SHP77 (cell line): ENCODE results near the gene CBX8.

Experiments used
- DNase-seq, 2 experiments: peaks; one replicate each; lab custom pipeline; 2025; lab: John Stamatoyannopoulos, UW

CBX8 gene

DNA sequence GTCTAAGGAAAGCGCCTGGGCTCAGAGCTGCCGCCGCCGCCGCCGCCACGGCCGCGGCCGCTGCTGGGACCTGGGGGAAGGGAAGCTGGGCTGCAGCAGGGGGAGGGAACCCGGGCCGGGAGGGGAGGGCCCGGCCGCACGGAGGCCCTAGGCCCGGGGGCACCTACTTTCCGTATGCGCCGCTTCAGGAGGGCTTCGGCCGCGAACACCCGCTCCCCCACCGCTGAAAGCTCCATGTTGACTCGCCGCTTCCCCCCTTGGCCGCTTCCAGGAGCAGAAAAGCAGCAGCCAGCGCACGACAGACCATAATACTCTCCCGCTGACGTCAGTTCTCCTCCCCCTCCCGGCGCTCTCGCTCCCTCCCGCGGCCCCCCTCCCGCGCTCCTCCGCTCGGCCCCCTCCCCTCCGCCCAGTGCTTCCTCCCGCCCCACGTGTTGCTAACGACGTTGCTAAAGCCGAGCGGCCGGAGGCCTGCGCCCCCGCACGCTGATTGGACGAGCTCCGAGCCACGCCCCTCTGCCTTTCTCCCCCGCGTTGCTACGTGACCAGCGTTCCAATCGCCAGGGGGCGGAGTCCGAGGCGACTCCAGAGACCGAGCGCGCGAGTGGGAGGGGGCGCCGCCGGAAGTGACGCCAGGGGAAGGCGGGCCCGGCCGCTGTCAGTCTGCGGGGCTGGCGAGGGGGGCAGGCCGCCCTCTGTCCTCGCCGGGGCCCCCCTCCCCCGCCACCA is at the start of gene CBX8:
TSS of gene CBX8 (minus strand) at position 315 of the 729 bp plus-strand sequence. CDS start at position 236, 79 bp downstream.
- DNase-seq = peak; percentile 100

DNA sequence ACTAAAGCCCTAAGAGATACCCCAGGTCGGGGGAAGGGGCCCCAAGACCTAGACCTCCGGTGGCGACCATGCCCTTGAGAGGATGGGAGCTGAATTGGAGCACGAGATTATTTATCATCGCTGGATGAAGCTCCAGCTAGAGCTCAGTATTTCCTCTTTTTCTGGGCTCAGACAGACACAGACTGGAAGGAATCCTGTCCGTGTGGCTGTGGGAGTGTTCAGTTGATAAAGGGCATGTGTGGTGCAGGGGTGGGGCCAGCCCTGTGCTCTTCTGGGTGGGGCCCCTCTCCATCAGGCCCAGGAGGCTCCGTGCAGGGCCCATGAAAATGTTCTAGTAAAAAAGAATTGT is 48.7 kb upstream of the CBX8 start:
- no peak for DNase-seq

DNA sequence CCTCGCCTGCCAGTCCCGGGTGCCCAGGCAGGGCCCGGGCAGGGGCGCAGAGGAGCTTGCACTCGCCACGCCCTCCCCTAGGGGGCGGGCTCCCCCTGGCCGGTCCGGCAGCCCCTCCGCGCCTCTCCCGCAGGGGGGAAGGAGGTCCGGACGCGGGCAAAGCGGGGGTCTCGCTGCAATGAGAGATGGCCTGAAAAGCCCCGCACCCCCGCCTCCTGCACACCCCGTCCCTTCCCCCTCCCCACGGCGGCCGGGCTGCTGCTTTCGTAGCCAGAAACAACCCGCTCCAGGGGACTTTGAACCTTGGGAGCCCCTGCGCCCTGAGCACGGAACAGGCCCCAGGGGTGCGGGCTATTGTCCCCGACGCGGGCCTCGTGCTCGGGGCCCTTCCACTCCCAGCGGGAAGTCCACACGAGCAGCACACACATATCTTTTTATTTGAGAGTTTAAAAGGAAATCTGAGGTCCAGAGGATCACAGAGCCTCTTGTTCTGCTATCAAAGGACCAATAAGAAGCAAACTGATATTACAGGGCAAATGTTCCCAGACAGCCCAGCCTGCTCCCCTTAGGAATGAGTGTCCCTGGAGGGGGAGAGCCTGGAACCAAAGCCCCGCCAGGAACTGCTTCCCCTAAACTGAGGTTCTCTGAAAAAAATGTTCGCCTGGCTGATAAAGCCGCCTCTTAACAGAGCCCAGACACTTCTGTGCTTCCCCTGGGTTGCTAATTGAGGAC is 48.2 kb upstream of the CBX8 start:
- peak; percentile 36 to 66 for DNase-seq

DNA sequence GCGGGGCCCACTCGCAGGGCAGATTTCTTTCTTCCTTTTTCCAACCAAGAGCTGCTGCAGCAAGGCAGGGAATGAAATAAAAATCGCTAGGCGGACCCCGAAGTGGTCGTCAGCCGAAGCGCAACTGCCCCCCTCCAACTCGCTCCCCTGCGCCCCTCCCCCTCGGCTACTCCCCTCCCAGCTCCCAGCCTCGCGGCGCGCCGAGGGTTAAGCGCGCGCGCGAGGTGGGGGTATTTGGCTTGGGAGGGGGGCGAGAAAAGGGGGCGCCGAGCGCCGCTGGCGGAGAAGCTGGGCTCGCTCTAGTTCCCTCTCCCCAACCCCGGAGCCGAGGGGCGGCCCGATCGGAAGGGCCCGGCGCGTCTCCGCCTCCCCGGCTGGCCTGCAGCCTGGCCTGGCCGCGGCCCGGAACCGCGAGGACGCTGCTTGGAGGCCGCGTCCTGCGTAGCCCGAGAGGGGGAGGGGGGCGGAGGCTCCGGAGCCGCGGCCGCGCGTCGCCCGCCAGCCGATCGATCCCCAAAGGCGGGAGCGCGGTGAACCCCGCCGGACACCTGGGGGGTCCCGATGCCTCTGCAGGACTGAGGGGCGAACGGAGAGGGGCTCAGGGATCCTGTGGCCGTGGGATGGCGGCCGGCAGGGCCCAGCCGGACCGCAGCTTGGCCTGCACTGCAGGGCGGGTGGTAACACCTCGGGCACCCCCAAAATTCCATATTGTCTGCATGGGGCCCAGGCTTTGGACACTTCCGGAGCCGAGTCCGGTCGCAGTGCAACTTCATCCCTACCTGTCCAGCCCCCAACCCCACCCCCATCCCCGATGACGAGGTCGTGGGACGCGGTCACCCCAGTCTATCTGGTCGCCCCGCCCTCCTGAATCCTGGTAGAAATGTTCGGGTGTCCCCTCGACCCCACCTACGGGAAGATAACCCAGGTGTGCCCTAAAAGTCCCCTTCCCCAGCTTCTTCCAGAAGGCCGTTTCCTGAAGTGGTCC is 47.2 kb upstream of the CBX8 start:
- peak; percentile 31 to 50 for DNase-seq

DNA sequence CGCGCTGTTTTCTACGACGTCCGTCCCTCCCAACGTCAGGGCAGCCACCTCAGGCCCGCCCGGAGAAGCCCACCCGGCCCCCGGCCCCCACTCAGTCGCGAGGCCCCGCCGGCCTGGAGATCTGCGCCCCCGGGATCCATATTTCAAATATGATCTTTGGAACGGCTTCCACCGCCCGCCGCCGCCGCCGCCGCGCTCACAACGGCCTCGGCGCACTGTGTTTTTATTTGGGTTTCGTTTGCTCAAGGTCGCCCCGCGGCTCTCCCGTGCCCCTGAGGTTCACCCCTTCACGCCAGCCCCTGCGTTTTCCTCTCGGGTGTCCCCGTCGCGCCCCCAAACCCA is 46.6 kb upstream of the CBX8 start:
- DNase-seq = no peak

DNA sequence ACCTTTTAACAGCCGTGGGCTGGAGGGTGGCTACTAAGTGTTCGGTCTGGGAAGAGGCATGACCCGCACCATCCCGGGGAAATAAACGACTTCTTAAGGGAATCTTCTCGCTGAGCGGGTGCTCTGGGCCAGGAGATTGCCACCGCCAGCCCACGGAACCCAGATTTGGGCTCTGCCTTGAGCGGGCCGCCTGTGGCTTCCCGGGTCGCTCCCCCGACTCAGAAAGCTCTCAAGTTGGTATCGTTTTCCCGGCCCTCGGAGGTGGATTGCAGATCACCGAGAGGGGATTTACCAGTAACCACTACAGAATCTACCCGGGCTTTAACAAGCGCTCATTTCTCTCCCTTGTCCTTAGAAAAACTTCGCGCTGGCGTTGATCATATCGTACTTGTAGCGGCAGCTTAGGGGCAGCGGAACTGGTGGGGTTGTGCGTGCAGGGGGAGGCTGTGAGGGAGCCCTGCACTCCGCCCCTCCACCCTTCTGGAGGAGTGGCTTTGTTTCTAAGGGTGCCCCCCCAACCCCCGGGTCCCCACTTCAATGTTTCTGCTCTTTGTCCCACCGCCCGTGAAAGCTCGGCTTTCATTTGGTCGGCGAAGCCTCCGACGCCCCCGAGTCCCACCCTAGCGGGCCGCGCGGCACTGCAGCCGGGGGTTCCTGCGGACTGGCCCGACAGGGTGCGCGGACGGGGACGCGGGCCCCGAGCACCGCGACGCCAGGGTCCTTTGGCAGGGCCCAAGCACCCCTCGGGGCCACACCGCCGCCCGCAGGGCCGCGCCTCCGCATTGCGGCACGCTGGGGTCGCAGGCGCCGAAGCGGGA is 46.0 kb upstream of the CBX8 start:
- no peak for DNase-seq

DNA sequence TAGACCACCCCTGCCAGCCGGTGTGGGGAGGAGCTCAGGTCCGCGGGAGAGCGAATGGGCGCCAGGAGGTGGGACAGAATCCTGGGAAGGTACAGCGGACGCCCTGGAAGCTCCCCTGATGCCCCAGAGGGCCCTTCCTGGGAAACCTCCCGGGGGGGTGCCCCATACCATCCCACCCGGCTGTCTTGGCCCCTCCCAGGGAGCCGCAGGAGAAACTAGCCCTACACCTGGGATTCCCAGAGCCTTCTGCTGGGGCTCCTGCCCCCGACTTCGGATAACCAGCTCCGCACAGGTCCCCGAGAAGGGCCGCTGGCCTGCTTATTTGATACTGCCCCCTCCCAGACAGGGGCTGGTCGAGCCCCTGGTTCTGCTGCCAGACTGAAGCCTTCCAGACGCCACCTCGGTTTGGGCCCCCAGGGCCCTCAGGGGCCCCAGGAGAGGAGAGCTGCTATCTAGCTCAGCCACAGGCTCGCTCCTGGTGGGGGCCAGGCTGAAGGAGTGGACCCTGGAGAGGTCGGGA is 45.3 kb upstream of the CBX8 start:
- DNase-seq = no peak

DNA sequence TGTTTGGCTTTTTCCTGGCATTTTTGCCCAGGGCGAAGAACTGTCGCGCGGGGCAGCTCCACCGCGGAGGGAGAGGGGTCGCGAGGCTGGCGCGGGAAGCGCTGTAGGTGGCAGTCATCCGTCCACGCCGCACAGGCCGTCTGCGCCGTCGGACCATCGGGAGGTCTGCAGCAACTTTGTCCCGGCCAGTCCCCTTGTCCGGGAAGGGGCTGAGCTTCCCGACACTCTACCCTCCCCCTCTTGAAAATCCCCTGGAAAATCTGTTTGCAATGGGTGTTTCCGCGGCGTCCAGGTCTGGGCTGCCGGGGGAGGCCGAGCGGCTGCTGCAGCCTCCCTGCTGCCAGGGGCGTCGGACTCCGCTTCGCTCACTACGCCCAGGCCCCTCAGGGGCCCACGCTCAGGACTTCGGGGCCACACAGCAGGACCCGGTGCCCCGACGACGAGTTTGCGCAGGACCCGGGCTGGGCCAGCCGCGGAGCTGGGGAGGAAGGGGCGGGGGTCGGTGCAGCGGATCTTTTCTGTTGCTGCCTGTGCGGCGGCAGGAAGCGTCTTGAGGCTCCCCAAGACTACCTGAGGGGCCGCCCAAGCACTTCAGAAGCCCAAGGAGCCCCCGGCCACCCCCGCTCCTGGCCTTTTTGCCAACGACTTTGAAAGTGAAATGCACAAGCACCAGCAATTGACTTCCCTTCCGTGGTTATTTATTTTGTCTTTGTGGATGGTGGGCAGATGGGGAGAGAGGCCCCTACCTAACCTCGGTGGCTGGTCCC is 44.7 kb upstream of the CBX8 start:
- DNase-seq = no peak

DNA sequence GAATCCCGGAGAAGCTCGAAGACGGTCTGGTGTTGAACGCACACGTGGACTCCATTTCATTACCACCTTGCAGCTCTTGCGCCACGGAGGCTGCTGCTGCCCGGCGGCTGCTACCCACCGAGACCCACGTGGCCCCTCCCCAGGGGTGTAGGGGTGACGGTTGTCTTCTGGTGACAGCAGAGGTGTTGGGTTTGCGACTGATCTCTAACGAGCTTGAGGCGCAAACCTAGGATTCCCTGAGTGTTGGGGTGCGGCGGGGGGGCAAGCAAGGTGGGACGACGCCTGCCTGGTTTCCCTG is 44.1 kb upstream of the CBX8 start:
- no peak for DNase-seq

DNA sequence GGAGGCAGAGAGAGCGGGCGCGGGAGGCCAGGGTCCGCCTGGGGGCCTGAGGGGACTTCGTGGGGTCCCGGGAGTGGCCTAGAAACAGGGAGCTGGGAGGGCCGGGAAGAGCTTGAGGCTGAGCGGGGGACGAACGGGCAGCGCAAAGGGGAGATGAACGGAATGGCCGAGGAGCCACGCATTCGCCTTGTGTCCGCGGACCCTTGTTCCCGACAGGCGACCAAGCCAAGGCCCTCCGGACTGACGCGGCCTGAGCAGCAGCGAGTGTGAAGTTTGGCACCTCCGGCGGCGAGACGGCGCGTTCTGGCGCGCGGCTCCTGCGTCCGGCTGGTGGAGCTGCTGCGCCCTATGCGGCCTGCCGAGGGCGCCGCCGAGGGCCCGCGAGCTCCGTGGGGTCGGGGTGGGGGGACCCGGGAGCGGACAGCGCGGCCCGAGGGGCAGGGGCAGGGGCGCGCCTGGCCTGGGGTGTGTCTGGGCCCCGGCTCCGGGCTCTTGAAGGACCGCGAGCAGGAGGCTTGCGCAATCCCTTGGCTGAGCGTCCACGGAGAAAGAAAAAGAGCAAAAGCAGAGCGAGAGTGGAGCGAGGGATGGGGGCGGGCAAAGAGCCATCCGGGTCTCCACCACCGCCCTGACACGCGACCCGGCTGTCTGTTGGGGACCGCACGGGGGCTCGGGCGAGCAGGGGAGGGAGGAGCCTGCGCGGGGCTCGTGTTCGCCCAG is 43.6 kb upstream of the CBX8 start:
- DNase-seq = peak in 1 of 2 experiments; percentile 37

DNA sequence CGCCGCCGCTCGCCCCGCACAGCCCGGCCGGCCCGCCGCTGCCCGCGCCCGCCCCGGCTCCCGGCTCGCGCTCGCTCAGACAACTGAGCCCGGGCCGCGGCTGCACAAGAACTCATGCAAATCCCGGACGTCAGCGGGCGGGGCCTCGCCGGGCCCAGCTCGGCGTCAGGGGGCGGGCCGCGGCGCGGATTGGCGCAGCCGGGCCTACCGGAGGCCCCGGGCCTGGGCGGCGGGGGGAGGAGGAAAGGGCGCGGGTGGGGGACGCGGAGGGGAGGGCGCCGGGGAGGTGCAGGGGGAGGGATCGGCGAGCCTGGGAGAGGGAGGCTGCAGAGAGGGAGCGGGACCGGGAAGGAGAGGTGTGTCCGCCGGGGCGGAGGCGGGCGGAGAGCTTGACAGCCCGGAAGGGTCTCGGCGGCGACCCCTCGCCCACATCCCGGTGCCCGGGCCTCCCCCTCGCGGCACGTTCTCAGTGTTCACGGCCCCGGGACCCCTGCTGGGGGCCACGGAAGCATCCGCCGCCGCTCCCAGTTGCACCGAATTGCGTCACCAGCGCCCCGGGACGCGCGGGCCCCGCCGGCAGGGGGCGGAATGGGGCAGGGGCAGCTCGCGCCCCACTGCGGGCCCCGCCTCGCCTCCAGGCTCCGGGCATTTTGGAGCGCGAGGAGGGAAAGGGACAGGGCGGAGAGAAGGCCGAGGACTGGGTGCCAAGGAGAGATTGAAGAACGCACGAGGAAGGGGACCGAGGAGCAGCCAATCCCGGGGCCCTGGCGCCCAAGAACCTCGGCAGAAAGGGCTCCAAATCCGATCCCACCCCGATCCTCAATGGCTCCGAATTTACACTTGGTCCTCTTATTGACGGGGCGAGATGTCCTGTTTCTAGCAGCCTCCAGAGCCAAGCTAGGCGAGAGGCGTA is 42.7 kb upstream of the CBX8 start, which contains the start of gene CBX4:
TSS of gene CBX4 (minus strand) at position 85 of the 913 bp plus-strand sequence. CDS start 189 bp downstream, outside the sequence.
- peak; percentile 94 to 98 for DNase-seq

DNA sequence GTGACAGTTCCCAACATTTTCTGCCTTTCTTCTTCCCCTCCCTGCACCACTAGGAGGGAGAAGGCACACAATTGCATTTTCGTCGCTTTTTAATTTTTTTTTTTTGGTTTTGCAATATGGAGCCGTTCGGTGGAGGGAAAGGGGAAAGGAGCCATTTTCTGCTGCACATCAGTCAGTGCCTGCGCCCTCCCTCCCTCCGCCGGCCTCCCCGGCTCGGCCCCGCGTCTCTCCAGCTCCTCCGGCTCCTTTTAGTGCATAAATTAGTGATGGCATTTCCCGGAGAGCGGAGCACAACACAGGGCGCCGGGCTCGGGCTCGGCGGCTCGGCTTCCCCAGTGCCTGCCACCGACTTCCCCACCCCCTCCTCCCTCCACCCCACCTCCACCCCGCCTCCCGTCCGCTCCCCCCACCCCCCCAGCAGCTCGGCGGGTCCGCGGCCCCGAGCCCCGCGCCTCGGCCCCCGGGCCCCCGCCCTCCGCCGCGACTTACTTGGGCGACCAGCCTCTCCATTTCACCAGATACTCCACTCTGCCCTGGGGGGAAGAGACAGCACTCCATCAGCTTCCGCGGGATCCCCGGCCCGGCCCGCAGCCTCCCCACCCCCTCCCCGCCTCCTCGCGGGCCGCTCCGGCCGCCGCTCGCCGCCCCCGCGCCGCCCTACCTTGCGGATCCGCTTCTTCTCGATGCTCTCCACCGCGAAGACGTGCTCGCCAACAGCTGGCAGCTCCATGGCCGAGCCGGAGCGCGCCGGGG is 41.8 kb upstream of the CBX8 start:
- peak in 1 of 2 experiments; percentile 55 for DNase-seq

DNA sequence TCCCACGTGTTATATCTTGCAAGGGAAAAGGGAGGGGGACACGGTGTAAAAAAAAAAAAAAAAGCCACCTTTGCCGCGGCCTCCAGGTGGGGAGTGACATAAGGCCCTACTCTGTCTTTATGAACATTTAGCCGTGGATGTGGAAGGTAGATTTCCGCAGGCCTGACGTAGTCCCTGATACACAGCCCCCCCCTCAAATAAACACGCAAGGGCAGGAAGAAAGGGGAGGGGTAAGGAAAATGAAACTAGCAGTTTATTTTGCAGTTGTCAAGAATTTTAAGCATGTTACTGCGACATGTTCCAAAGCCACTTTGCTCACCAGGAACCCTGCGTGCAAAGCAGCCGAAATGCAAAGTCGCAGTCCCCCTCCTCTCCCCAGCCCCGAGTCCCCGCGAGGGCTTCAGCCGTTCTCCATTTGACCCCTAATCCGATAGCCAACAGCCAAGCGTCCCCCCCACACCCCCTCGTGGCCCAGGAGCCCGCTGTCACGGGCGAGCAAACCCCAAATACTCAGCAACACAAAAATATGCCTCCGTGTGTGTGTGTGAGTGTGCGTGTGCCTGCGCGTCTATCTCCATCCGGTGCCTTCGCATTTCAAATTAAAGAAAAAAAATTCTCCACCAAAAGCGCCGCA is 41.1 kb upstream of the CBX8 start:
- DNase-seq = no peak

DNA sequence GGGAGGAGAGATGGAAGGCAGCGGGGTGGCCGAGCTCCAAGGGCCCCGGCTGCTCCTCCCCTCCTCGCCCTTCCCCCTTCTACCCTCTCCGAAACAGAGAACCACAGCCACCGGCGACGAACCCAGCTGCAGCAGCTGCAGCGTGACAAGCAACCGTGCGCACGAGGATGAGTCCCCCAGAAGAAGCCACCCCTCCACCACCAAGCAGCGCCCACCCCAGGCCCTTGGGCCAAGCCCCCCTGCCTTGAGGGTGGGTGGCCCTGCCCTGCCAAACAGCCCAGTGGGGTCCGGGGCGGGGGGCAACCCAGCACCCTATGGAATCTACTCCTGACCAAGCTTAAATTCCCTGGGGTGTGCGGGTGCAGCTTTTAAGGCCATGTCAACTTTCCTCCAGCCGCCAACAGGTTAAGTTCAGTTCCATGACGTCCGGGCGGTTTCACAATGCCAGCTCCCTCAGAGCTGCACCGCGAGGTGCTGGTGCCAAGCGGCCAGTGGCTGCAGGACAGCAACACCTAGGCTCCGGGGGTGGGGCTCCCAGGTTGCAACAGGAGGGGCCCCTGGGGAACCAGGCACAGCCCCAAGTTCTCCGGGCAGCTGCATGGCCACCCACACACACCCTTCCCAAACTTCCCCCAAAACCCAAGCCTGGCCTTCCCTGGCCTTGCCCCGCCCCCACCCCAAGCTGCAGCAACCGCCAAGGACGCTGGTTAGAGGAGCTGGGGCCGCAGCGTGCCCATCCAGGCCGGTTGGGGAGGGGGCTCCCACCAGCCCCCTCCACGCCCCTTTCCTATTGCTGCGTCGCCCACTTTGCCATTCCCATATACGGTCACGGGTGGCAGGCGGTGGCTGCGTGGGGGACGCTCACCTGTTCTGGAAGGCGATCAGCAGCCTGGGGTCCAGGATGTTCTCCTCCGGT is 40.4 kb upstream of the CBX8 start:
- DNase-seq = peak; percentile 27 to 76

DNA sequence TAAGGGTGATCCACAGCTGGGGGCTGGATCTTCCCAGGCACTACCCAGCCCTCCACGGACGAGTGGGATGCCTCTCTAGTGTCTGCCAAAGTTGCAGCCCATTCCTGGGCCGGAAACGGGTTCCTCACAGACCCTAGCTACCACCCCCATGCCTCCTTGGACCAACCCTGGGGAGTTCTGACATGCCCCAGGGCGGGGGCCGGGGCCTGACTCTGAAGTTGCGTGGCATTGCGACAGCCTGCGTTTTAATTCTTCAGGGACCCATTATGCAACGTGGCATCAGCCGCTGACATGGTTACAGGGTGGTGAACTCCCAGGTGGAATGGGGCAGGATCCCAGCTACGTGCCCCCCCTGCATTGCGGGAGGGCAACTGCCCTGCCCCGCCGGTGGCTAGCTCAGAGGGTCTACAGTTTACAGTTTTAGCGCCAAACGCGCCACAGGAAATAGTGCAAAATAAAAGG is 39.7 kb upstream of the CBX8 start:
- no peak for DNase-seq

DNA sequence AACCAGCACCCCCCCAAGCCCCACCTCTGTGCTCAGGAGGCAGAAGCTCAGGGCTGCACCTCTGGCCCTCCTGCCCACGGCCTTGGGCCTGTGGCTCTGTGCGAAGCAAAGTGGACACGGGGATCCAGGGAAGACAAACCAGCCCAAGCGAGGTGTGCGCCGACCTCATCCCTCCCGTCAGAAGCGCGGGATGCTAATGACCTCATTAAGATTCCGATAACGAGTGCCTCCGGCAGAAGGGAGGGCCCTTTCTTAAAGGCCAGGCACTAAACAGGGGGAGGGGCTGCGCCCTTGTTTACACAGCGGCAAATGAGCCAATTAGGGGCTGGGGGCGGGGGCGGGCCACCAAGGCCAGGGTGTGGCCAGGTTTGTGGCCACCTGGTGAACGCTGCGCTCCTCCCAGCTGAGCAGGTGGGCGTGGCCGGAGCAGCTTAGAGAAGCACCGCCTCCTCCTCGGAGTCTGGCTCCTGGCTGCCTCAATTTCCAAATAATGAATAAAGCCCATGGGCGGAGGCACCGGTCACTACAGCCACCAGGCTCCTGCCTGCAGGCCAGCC is 39.2 kb upstream of the CBX8 start:
- peak; percentile 47 to 60 for DNase-seq
